Pancreas (tissue), 10 donors: ENCODE data around the gene ZSCAN20. TPM values are rescaled to one million over a fixed set of nuclear protein-coding genes. Genes with fewer than 3 reads are reported as not detected.

Experiments used
- ATAC-seq, 4 donors: fragments of 200-7000 bp; cut with Tn5 transposase; one replicate each; pipeline versions ENCODE4 v1.8.0 to v1.9.1; 2020; ENCODE audit warnings: mild to moderate bottlenecking in 4 of 4, moderate library complexity in 4 of 4
- DNase-seq, 6 donors: peaks; one replicate each; pipeline ENCODE4 v3.0.0-alpha.2; 2020
- FAIRE-seq: peaks from 2 replicates; lab custom pipeline; 2012; peaks lifted over from hg19 to GRCh38; lab: Jason Lieb, UNC
- H3K27ac ChIP-seq, 4 donors: fragments of 200-600 bp; sonication (generic); 1 replicate in 3 of 4; 2 replicates in 1 of 4; pipeline versions ENCODE4 v1.5.0 to v1.8.0; 2020
- H3K27me3 ChIP-seq, 4 donors: fragments of 200-600 bp; one replicate each; pipeline ENCODE4 v1.8.0; 2021
- H3K36me3 ChIP-seq, 3 donors: fragments of 200-600 bp; sonication (generic) in 1 of 3; one replicate each; pipeline versions ENCODE4 v1.5.0 to v1.8.0; 2020 to 2021
- H3K4me1 ChIP-seq, 3 donors: fragments of 200-600 bp; one replicate each; pipeline ENCODE4 v1.8.0; 2021
- H3K4me3 ChIP-seq, 4 donors: fragments of 200-600 bp; sonication (generic) in 2 of 4; one replicate each; pipeline versions ENCODE4 v1.5.0 to v1.8.0; 2020 to 2021
- H3K9me3 ChIP-seq, 4 donors: fragments of 200-600 bp; one replicate each; pipeline ENCODE4 v1.8.0; 2021
- WGBS, 2 donors: extraction: QIAGEN DNeasy Blood & Tissue Kit; methylation state at CpG; one replicate each; pipeline ENCODE4 v1.1.7; 2013; 5-methylcytosine and 5-hydroxymethylcytosine counted together
- intact Hi-C, 3 donors: fragments of 100-400 bp; cut with DNase I; formaldehyde crosslinking; loops; one replicate each; pipeline versions ENCODE4 v1.11.1 to v1.14.2; 2022
- polyA plus RNA-seq, 2 donors: library from polyadenylated mRNA; stranded (reverse); fragments of 200-250 nt; gene quantifications; one replicate each; pipeline ENCODE4 v1.2.3, GENCODE V29; 2013
- total RNA-seq, 6 donors: library from RNA; stranded (reverse); fragmentation: NEBNext Ultra II Directional in 4 of 6; extraction: Animal tissue kit (Norgen Biotek cat#: 25700) in 4 of 6; gene quantifications; one replicate each; pipeline versions ENCODE4 v1.2.1 to v1.2.4, GENCODE V29; 2021 to 2023
- TF ChIP-seq, protein P1 (sequence below), 4 donors: fragments of 200-600 bp; sonication (generic) in 3 of 4; IDR thresholded peaks; one replicate each; pipeline versions ENCODE4 v1.5.0 to v1.8.0; 2021; ENCODE audit warnings: antibody characterized with exemption in 4 of 4
- donor health status: healthy with polysubstance abuse.
- donor health status: DM: no; HTN: no; CAD: no; lungs with moderate emphysema.
- donor health status: DM: no; HTN: no; CAD: no.
- donor health status: control.
- donor health status: control.
- donor health status: Bipolar disorder and iron deficiency.
- donor health status: DM: yes; HTN: yes; CAD: no.
- donor health status: DM: no; HTN: no; CAD: no.
- donor health status: DM: no; HTN: no; CAD: no.
- donor health status: DM: yes; HTN: yes; CAD: no.

Gene ZSCAN20
- total and polyA plus RNA-seq, 8 donors = 0.68 to 3.4 (median 1.8) TPM

DNA sequence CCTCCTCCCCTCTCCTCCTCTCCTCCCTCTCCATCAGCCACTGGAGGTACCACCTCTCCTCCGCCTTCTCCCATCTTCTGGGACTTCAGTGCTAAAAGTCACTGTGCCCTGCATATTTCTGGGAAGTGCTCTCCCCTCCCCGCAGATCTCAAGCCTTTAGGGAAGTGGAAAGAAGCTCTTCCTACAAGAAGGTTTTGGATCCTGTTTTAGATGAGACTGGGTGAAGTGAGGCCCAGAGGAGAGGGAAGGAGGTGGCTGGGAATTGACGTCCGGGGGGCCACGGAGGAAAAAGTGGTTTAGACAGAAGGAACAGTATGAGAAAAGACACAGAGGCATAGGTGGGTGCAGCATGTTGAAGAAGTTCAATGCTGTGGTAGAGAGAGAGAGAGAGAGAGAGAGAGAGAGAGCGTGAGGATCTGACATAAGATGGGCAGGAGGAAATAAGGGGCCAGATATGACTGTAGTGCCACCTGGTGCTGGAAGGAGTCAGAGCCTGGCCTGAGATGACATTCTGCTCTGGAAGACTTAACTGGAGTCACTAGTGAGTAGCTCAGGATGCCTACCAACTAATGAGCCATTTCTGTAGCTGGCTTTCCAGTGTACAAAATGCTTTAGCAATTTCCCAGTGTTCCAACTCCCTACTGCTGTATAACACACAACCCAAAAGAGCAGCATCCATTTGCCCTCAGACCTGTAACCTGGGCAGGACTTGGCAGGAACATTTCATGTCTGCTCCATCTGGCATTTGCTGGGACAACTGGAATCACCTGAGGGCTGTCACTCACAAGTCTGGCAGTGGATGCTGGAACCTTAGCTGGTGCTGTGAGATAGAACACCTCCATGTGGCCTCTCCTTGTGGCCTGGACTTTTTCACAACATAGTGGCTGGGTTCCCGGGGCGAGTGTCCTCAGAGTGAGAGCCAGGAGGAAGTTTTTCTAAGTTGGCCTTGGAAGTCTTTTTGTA lies 16.6 kb upstream of the ZSCAN20 start:
- TF ChIP-seq, protein P1, sequence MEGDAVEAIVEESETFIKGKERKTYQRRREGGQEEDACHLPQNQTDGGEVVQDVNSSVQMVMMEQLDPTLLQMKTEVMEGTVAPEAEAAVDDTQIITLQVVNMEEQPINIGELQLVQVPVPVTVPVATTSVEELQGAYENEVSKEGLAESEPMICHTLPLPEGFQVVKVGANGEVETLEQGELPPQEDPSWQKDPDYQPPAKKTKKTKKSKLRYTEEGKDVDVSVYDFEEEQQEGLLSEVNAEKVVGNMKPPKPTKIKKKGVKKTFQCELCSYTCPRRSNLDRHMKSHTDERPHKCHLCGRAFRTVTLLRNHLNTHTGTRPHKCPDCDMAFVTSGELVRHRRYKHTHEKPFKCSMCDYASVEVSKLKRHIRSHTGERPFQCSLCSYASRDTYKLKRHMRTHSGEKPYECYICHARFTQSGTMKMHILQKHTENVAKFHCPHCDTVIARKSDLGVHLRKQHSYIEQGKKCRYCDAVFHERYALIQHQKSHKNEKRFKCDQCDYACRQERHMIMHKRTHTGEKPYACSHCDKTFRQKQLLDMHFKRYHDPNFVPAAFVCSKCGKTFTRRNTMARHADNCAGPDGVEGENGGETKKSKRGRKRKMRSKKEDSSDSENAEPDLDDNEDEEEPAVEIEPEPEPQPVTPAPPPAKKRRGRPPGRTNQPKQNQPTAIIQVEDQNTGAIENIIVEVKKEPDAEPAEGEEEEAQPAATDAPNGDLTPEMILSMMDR (IDR thresholded peaks at IDR 0.05) = peak; percentile 8 to 26 (median 24)
- intact Hi-C loops = no loop called here
- DNase-seq = peak in 2 of 6 donors; percentile 21 to 56
- ATAC-seq = peak; percentile 68 to 94 (median 93)
- Histone ChIP-seq H3K36me3 (no peaks in the 10 kb centered on the region), H3K27ac (no peak overlapping the region), H3K9me3 (no peaks in the 10 kb centered on the region), H3K4me3 (no peak overlapping the region), H3K4me1 (no peaks in the 10 kb centered on the region), H3K27me3 (no peaks in the 10 kb centered on the region)
- WGBS, 2 donors = 40 to 46% methylated on average over 8 of the region's 8 CpGs
- no peak for FAIRE-seq

DNA sequence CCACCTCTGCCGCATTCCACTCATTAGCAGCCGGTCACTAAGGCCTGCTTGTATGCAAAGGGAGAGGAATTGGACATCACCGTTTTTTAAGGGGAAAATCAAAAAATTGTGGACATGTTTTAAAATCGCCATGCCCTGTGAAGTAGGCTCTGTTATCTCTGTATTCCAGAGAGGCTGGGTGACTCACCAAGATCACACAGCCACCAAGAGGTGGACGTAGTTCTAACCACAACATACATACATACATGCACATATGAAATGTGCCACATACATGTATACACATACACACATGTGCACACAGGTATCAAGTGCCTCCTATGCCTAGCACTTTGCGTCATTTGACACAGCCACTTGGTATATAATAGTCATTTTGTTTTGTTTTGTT lies 16.0 kb upstream of the ZSCAN20 start:
- Histone ChIP-seq H3K4me3 (no peak overlapping the region), H3K36me3 (no peaks in the 10 kb centered on the region), H3K4me1 (no peaks in the 10 kb centered on the region), H3K9me3 (no peaks in the 10 kb centered on the region), H3K27me3 (no peaks in the 10 kb centered on the region), H3K27ac (no peak overlapping the region)
- TF ChIP-seq, protein P1 (IDR thresholded peaks at IDR 0.05) = no peak
- 61 to 69% methylated on average over 6 of the region's 6 CpGs for WGBS, 2 donors
- DNase-seq = no peak
- ATAC-seq = no peak
- no peak for FAIRE-seq
- intact Hi-C loops = no loop called here

DNA sequence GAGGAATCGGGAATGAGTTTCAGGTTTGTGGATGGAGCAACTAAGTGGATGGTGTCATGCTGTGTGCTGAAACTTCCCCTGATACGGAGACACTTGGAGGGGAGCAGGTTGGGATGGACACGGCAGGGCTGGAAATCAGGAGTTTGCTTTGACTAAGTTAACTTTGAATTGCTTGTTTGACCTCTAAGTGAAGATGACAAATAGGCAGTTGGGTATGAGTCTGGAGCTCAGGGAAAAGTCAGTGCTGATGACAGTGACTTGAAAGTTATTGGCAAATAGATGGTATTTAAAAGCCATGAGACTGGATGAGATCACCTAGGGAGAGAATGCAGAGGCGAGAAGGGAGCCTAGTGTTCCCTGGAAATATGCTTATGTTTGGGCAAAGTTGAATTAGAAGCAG lies 12.8 kb upstream of the ZSCAN20 start:
- H3K4me3 ChIP-seq = no peak overlapping the region
- DNase-seq (no peak), FAIRE-seq (no peak), ATAC-seq (no peak)
- TF ChIP-seq, protein P1 (IDR thresholded peaks at IDR 0.05) = no peak
- H3K27ac ChIP-seq = no peak overlapping the region
- 79 to 83% methylated on average over 4 of the region's 4 CpGs for WGBS, 2 donors
- H3K4me1 ChIP-seq = no peaks in the 10 kb centered on the region
- H3K27me3 ChIP-seq = no peaks in the 10 kb centered on the region
- H3K9me3 ChIP-seq = no peaks in the 10 kb centered on the region
- intact Hi-C loops = loop anchor here in 1 of 3 donors (10.0 kb wide), 2 partner anchors 85 to 365 kb away; no protein-coding TSS in a partner anchor
- H3K36me3 ChIP-seq = no peaks in the 10 kb centered on the region

DNA sequence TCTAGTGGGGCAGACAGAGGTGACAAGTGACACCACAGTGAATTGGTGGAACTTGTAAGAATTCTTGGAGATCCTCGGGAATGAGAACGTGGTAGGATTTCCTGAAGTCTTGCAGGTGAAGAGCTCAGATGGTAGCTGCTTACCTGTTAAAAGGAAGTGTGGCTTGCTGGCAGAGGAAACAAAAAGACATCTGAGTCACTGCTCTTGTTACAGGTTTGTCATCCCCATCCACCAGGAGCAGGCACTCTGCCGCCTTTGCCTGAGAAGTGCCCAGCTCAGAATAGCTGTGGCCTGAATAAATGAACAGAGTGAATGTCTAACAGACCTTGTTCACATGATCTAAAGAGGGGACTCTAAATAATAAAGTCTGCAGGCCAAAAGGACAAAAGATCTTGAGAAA lies 12.3 kb upstream of the ZSCAN20 start:
- no peak overlapping the region for H3K4me3 ChIP-seq
- 79 to 84% methylated on average over 3 of the region's 3 CpGs for WGBS, 2 donors
- H3K27ac ChIP-seq = no peak overlapping the region
- no peak for DNase-seq
- H3K27me3 ChIP-seq = no peaks in the 10 kb centered on the region
- no peak for ATAC-seq
- TF ChIP-seq, protein P1 (IDR thresholded peaks at IDR 0.05) = no peak
- no peaks in the 10 kb centered on the region for H3K4me1 ChIP-seq
- H3K36me3 ChIP-seq = no peaks in the 10 kb centered on the region
- no peaks in the 10 kb centered on the region for H3K9me3 ChIP-seq
- no peak for FAIRE-seq
- intact Hi-C loops = loop anchor here in 1 of 3 donors (10.0 kb wide), 2 partner anchors 85 to 365 kb away; no protein-coding TSS in a partner anchor
